MM.1S (cell line): ENCODE results near the gene HENMT1.

ENCODE experiments used
- DNase-seq: peaks from one replicate; pipeline ENCODE4 v3.0.0-alpha.2; 2015
- H2AFZ ChIP-seq: fragments of 300-600 bp; sonication (generic); 2 replicates; pipeline ENCODE4 v1.6.0; 2016; ENCODE audit warnings: antibody characterized with exemption, low read length
- H3F3A ChIP-seq: fragments of 300-600 bp; sonication (generic); 2 replicates; pipeline ENCODE4 v1.6.1; 2016; ENCODE audit warnings: mild to moderate bottlenecking, antibody characterized with exemption, low read length, moderate library complexity, mixed read lengths; ENCODE audit not compliant: insufficient read depth
- H3K27ac ChIP-seq: fragments of 300-600 bp; sonication (generic); 2 replicates; pipeline ENCODE4 v1.5.1; 2016; ENCODE audit warnings: mild to moderate bottlenecking, low read length
- H3K27me3 ChIP-seq: fragments of 300-600 bp; sonication (generic); replicated peaks from 2 replicates; pipeline ENCODE4 v1.6.0; 2016; ENCODE audit warnings: low read length; ENCODE audit not compliant: insufficient read depth
- H3K36me3 ChIP-seq: fragments of 300-600 bp; sonication (generic); replicated peaks from 2 replicates; pipeline ENCODE4 v1.6.1; 2016; ENCODE audit warnings: mild to moderate bottlenecking, low read length, mixed read lengths; ENCODE audit not compliant: insufficient read depth
- H3K4me1 ChIP-seq: fragments of 300-600 bp; sonication (generic); 2 replicates; pipeline ENCODE4 v1.6.1; 2016; ENCODE audit warnings: low read length, mixed read lengths
- H3K4me2 ChIP-seq: fragments of 300-600 bp; sonication (generic); 2 replicates; pipeline ENCODE4 v1.6.0; 2016; ENCODE audit warnings: low read depth, low read length
- H3K4me3 ChIP-seq: fragments of 300-600 bp; sonication (generic); 2 replicates; pipeline ENCODE4 v1.5.1; 2016; ENCODE audit warnings: low read length, mixed read lengths
- H3K79me2 ChIP-seq: fragments of 300-600 bp; sonication (generic); 2 replicates; pipeline ENCODE4 v1.6.1; 2016; ENCODE audit warnings: mixed run types, low read length, mixed read lengths
- H3K9ac ChIP-seq: fragments of 300-600 bp; sonication (generic); 2 replicates; pipeline ENCODE4 v1.6.1; 2016; ENCODE audit warnings: low read length, mixed read lengths
- H3K9me2 ChIP-seq: fragments of 300-600 bp; sonication (generic); replicated peaks from 2 replicates; pipeline ENCODE4 v1.6.1; 2016; ENCODE audit warnings: mild to moderate bottlenecking, low read length, mixed read lengths; ENCODE audit not compliant: insufficient read depth
- H3K9me3 ChIP-seq: fragments of 300-600 bp; sonication (generic); replicated peaks from 2 replicates; pipeline ENCODE4 v1.6.1; 2016; ENCODE audit warnings: mild to moderate bottlenecking, low read length, mixed read lengths; ENCODE audit not compliant: insufficient read depth
- H4K20me1 ChIP-seq: fragments of 300-600 bp; sonication (generic); 2 replicates; pipeline ENCODE4 v1.6.1; 2016; ENCODE audit warnings: mild to moderate bottlenecking, low read length, moderate library complexity, mixed read lengths; ENCODE audit not compliant: insufficient read depth
- CTCF ChIP-seq: fragments of 300-600 bp; sonication (generic); IDR thresholded peaks from 2 replicates; pipeline ENCODE4 v1.5.1; 2016; ENCODE audit warnings: antibody characterized with exemption, low read length, mixed read lengths
- EZH2 ChIP-seq: fragments of 300-600 bp; sonication (generic); optimal IDR thresholded peaks from 2 replicates; pipeline ENCODE3; 2017; ENCODE audit warnings: low read depth, mild to moderate bottlenecking, antibody characterized with exemption, low read length, mixed read lengths
- EZH2phosphoT487 ChIP-seq: fragments of 300-600 bp; sonication (generic); IDR thresholded peaks from 2 replicates; pipeline ENCODE4 v1.6.1; 2018; ENCODE audit warnings: antibody characterized with exemption, low read length

HENMT1 gene

DNA sequence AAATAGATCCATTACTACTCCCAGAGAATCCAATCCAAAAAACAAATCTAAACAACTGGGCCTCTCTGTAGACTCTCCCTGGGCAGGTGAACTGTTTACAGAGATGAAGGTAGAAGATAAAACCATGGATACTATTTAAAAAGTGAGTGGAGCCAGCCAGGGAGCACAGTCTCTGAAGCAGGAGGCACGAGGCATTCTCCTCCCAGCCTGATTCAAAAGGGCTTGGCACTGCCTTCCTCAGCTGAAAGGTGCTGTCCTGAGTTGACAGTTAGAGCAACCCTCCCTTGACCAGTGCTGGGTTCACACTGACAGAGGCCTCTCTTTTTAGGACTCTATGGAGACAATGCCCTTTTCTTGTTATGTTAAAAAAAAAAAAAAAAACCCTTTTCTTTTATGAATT is 36.8 kb downstream of the HENMT1 start:
- DNase-seq: no peak

GRCh38 chr1:108617724-108618056 is 43.2 kb downstream of the HENMT1 start:
- Histone ChIP-seq H3K79me2 (no peaks in the 10 kb centered on the region), H3F3A (no peaks in the 10 kb centered on the region), H3K9me3 (no peaks in the 10 kb centered on the region), H2AFZ (no peak overlapping the region), H3K9me2 (no peaks in the 10 kb centered on the region), H3K9ac (no peak overlapping the region), H3K4me2 (no peak overlapping the region), H3K4me1 (no peaks in the 10 kb centered on the region), H3K4me3 (no peak overlapping the region), H4K20me1 (no peaks in the 10 kb centered on the region), H3K27me3 (no peaks in the 10 kb centered on the region), H3K36me3 (no peaks in the 10 kb centered on the region), H3K27ac (no peak overlapping the region)
- TF ChIP-seq EZH2phosphoT487 (no peak), CTCF (no peak), EZH2 (no peak)
- no peak for DNase-seq

More for the DNA sequence above, 36.8 kb downstream of the HENMT1 start:
- Histone ChIP-seq H3K4me2 (no peak overlapping the region), H3K9me3 (no peaks in the 10 kb centered on the region), H3K27ac (no peak overlapping the region), H3K4me3 (no peak overlapping the region), H3K4me1 (no peaks in the 10 kb centered on the region), H3K36me3 (no peaks in the 10 kb centered on the region), H3K9ac (no peak overlapping the region), H3F3A (no peaks in the 10 kb centered on the region), H3K9me2 (no peaks in the 10 kb centered on the region), H2AFZ (no peak overlapping the region), H4K20me1 (no peaks in the 10 kb centered on the region), H3K79me2 (no peaks in the 10 kb centered on the region), H3K27me3 (no peaks in the 10 kb centered on the region)
- TF ChIP-seq EZH2phosphoT487: no peak
- no peak for TF ChIP-seq EZH2
- TF ChIP-seq CTCF: no peak

- Histone ChIP-seq H3K9me2 (no peaks in the 10 kb centered on the region), H3K36me3 (no peaks in the 10 kb centered on the region), H3F3A (no peaks in the 10 kb centered on the region), H3K27me3 (no peaks in the 10 kb centered on the region), H3K9me3 (no peaks in the 10 kb centered on the region), H3K27ac (no peak overlapping the region), H3K4me1 (no peaks in the 10 kb centered on the region), H3K9ac (no peak overlapping the region), H3K79me2 (no peaks in the 10 kb centered on the region), H3K4me3 (no peak overlapping the region), H3K4me2 (no peak overlapping the region), H2AFZ (no peak overlapping the region), H4K20me1 (no peaks in the 10 kb centered on the region)
- DNase-seq: no peak
- TF ChIP-seq EZH2: no peak
- TF ChIP-seq EZH2phosphoT487: no peak
These were observed 43.7 kb downstream of the HENMT1 start for GRCh38 chr1:108617008-108617723.

- no peaks in the 10 kb centered on the region for H3K9me3 ChIP-seq
- no peak for DNase-seq
- TF ChIP-seq EZH2phosphoT487: no peak
- TF ChIP-seq EZH2: no peak
- TF ChIP-seq CTCF: no peak
- H4K20me1 ChIP-seq: no peaks in the 10 kb centered on the region
- no peak overlapping the region for H3K4me3 ChIP-seq
- H3K4me2 ChIP-seq: no peak overlapping the region
- no peaks in the 10 kb centered on the region for H3K27me3 ChIP-seq
- H3K27ac ChIP-seq: no peak overlapping the region
- H3K4me1 ChIP-seq: no peaks in the 10 kb centered on the region
- H2AFZ ChIP-seq: no peak overlapping the region
- no peaks in the 10 kb centered on the region for H3K79me2 ChIP-seq
- H3F3A ChIP-seq: no peaks in the 10 kb centered on the region
- H3K9me2 ChIP-seq: no peaks in the 10 kb centered on the region
- no peak overlapping the region for H3K9ac ChIP-seq
- H3K36me3 ChIP-seq: no peaks in the 10 kb centered on the region
These were observed 45.3 kb downstream of the HENMT1 start for GRCh38 chr1:108615544-108615943.
